Activated naive CD4-positive, alpha-beta T cell treated with anti-CD3 and anti-CD28 coated beads, Interleukin-2, amount 10 ng/mL, durations not matched to agents 7 days and 5 days (primary cell): ENCODE data around the gene TUBA4B.

Experiments
- CTCF ChIA-PET: fragments of 350-600 bp; sonication (Branson Sonifier 250); formaldehyde crosslinking; loops from one replicate; lab custom pipeline; 2021; ENCODE audit warnings: antibody characterized with exemption; lab: Charles Lee
- DNase-seq: peaks from one replicate; pipeline ENCODE4 v3.0.0-alpha.2; 2020
- H3K27ac Mint-ChIP-seq: one replicate; pipeline ENCODE4 v1.8.0; 2021; ENCODE audit warnings: mild to moderate bottlenecking, moderate library complexity, mixed read lengths
- H3K27me3 Mint-ChIP-seq: one replicate; pipeline ENCODE4 v1.8.0; 2021; ENCODE audit warnings: mild to moderate bottlenecking, mixed read lengths
- H3K36me3 Mint-ChIP-seq: one replicate; pipeline ENCODE4 v1.8.0; 2021; ENCODE audit warnings: mixed read lengths
- H3K4me1 Mint-ChIP-seq: one replicate; pipeline ENCODE4 v1.8.0; 2021; ENCODE audit warnings: mixed read lengths
- H3K4me3 Mint-ChIP-seq: one replicate; pipeline ENCODE4 v1.8.0; 2021; ENCODE audit warnings: mild to moderate bottlenecking, moderate library complexity, mixed read lengths
- H3K9me3 Mint-ChIP-seq: one replicate; pipeline ENCODE4 v1.8.0; 2021; ENCODE audit warnings: mixed read lengths

TUBA4B gene

GRCh38 chr2:219223831-219224610, 29.0 kb upstream of the TUBA4B start:
- no peak for DNase-seq
- peaks cover 61% of the 10 kb centered on the region for H3K36me3 Mint-ChIP-seq
- no peaks in the 10 kb centered on the region for H3K9me3 Mint-ChIP-seq

DNA sequence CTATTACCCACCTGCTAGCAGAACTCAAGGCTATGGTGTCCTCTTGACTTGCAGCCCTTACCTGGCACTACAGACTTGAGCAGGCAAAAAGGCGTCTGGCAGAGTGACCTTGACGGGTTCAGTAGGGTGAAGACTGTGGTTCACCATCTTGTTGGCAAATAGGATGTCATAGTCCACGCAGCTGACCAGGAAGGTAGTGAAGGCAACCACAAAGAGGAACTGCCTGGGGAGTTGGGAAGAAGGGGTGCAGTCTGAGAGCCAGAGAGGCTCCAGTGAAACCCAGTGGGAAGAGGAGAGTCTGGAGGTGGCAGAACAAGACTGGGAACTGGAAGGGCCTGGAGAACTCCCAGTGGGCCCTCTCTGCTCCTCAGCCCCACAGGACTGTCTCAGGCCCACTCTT, 27.7 kb upstream of the TUBA4B start:
- no peak for DNase-seq
- Mint-ChIP-seq H3K36me3 (peaks cover 66% of the 10 kb centered on the region), H3K9me3 (no peaks in the 10 kb centered on the region), H3K27ac (peak overlapping the region; percentile 24), H3K4me3 (no peak overlapping the region), H3K4me1 (peaks cover 25% of the 10 kb centered on the region), H3K27me3 (no peaks in the 10 kb centered on the region)
- CTCF ChIA-PET, result no interaction called here

More at GRCh38 chr2:219223831-219224610, 29.0 kb upstream of the TUBA4B start:
- no peak overlapping the region for H3K27ac Mint-ChIP-seq
- H3K27me3 Mint-ChIP-seq, result no peaks in the 10 kb centered on the region
- peaks cover 28% of the 10 kb centered on the region for H3K4me1 Mint-ChIP-seq
- CTCF ChIA-PET, result interaction anchor here (0.7 kb wide), 1 partner anchor 7 kb away, joined by 3 read pairs; no protein-coding TSS in a partner anchor
- no peak overlapping the region for H3K4me3 Mint-ChIP-seq

GRCh38 chr2:219228041-219228910, 24.8 kb upstream of the TUBA4B start:
- DNase-seq, result no peak
- Mint-ChIP-seq H3K4me1 (peaks cover 48% of the 10 kb centered on the region), H3K27ac (peak overlapping the region; percentile 86), H3K9me3 (no peaks in the 10 kb centered on the region), H3K4me3 (peak overlapping the region; percentile 95), H3K36me3 (peaks cover 73% of the 10 kb centered on the region), H3K27me3 (no peaks in the 10 kb centered on the region)
- CTCF ChIA-PET, result interaction anchor here (1.1 to 1.4 kb wide), 3 partner anchors 51 to 71 kb away, joined by 4 to 8 read pairs (median 5); partner anchors contain the start of gene DNAJB2

GRCh38 chr2:219228911-219229304, 24.1 kb upstream of the TUBA4B start:
- no peaks in the 10 kb centered on the region for H3K9me3 Mint-ChIP-seq
- peak overlapping the region; percentile 86 for H3K27ac Mint-ChIP-seq
- peak overlapping the region; percentile 95 for H3K4me3 Mint-ChIP-seq
- H3K4me1 Mint-ChIP-seq, result peaks cover 52% of the 10 kb centered on the region
- H3K27me3 Mint-ChIP-seq, result no peaks in the 10 kb centered on the region
- DNase-seq, result no peak
- CTCF ChIA-PET, result interaction anchor here (1.1 to 2.0 kb wide), 4 partner anchors 23 to 71 kb away, joined by 4 to 12 read pairs (median 5); partner anchors contain the start of gene DNAJB2
- H3K36me3 Mint-ChIP-seq, result peaks cover 74% of the 10 kb centered on the region

DNA sequence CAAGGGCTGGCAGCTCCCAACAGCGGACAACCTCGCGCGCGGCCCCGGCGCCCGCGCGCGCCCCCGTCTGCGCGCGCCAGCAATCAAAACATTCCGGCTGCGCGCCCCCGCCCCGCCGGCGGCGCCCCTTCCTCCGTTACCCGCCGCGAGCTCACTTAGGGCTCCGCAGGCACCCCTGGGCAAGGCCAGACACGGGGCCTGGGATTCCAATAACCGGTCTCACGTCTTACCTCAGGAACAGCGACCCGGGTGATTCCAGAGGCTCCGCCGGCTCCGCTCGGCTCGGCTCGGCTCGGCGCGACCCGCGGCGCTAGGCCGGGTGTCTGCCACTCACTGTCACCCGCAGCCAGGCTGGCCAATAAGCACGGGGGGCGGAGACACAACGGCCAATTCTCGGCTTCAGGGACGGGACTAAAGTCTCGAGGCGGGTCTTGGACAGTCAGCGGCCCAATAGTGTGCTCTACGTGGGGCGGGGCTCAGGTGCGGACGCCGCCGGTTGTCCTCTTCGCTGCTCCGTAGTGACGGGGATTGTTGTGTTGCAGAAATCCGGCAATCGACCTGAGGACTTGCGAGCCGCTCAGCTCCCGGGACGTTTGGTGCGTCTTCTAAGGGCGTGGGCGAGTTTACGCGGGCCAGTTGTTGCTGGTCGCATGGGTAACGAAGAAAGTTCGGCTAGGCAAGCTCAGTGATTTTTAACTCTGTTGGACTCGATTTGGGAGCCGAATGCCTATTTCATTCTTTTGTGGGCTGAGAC, 23.6 kb upstream of the TUBA4B start, which contains the start of the genes ANKZF1 and ATG9A:
Gene ANKZF1, plus strand, starts transcription at position 502 of the 754 bp plus-strand sequence. CDS start 452 bp downstream, outside the sequence.
Gene ATG9A, minus strand, starts transcription at position 332 of the 754 bp plus-strand sequence. CDS start 1,612 bp downstream, outside the sequence.
- peak; percentile 100 for DNase-seq
- H3K27ac Mint-ChIP-seq, result peak within 1 kb of the TSS; percentile 100
- H3K27me3 Mint-ChIP-seq, result no peaks in the 10 kb centered on the region
- peaks cover 54% of the 10 kb centered on the region for H3K4me1 Mint-ChIP-seq
- no peaks in the 10 kb centered on the region for H3K9me3 Mint-ChIP-seq
- peak within 1 kb of the TSS; percentile 95 for H3K4me3 Mint-ChIP-seq
- peaks cover 74% of the 10 kb centered on the region for H3K36me3 Mint-ChIP-seq
- CTCF ChIA-PET, result interaction anchor here (1.1 to 2.0 kb wide), 5 partner anchors 22 to 70 kb away, joined by 4 to 12 read pairs (median 5); partner anchors contain the start of gene DNAJB2

- Mint-ChIP-seq H3K36me3 (peaks cover 71% of the 10 kb centered on the region), H3K4me1 (peaks cover 57% of the 10 kb centered on the region), H3K9me3 (no peaks in the 10 kb centered on the region), H3K27ac (peak overlapping the region; percentile 100), H3K27me3 (no peaks in the 10 kb centered on the region), H3K4me3 (peak overlapping the region; percentile 95)
- CTCF ChIA-PET, result interaction anchor here (0.8 to 2.0 kb wide), 5 partner anchors 15 to 71 kb away, joined by 4 to 12 read pairs (median 5); partner anchors contain the start of genes DNAJB2, GLB1L and STK16
- DNase-seq, result peak; percentile 69
These were observed 22.9 kb upstream of the TUBA4B start for GRCh38 chr2:219230059-219230540.

GRCh38 chr2:219234331-219234730, 18.7 kb upstream of the TUBA4B start:
- DNase-seq, result no peak
- Mint-ChIP-seq H3K4me3 (no peak overlapping the region), H3K4me1 (peaks cover 36% of the 10 kb centered on the region), H3K9me3 (no peaks in the 10 kb centered on the region), H3K36me3 (peaks cover 70% of the 10 kb centered on the region), H3K27ac (no peak overlapping the region), H3K27me3 (no peaks in the 10 kb centered on the region)
- CTCF ChIA-PET, result no interaction called here

DNA sequence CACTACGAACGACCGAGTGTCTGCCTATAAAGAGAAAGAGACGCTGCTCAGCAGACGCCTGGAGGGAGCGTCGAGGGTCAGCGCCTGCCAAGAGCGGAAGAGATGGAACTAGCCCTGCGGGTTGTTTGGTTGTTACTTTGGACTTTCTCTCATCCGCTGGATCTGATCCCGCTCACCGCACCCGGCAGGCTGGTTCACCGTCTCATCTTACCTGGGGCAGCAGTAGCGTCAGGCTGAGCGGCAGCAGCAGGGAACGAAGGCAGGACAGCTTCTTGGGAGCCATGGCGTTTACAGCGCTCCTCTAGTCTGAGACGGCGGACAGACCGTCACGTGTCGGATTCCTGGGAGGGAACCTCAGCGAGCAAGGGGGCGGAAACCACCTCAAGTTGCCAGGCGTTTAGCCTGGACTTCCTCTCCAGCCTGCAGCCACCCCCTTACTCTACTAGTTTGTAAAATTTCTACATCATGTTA, 9.7 kb upstream of the TUBA4B start:
- H3K27ac Mint-ChIP-seq, result peak overlapping the region; percentile 68
- no peaks in the 10 kb centered on the region for H3K27me3 Mint-ChIP-seq
- peaks cover 54% of the 10 kb centered on the region for H3K4me1 Mint-ChIP-seq
- no peaks in the 10 kb centered on the region for H3K9me3 Mint-ChIP-seq
- CTCF ChIA-PET, result interaction anchor here (2.8 kb wide), 1 partner anchor 52 kb away, joined by 20 read pairs; no protein-coding TSS in a partner anchor
- DNase-seq, result no peak
- peaks cover 28% of the 10 kb centered on the region for H3K36me3 Mint-ChIP-seq
- peak overlapping the region; percentile 43 for H3K4me3 Mint-ChIP-seq

DNA sequence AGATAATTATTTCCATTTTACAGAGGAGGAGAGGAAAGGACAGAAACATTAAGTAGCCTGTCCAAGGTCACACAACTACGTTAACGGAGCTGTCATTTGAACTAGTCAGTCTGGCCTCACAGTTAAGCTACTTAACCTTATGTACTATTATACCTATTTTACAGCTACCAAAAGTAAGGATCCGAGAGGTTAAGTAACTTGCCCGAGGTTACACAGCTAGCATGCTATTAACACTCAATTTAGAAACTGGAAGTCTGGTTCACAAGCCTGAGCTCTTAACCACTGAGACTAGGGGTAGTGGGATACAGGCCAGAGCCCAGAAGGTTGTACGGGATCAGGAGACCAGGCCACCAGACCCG, 8.3 kb upstream of the TUBA4B start:
- H3K4me3 Mint-ChIP-seq, result peak overlapping the region; percentile 92

DNA sequence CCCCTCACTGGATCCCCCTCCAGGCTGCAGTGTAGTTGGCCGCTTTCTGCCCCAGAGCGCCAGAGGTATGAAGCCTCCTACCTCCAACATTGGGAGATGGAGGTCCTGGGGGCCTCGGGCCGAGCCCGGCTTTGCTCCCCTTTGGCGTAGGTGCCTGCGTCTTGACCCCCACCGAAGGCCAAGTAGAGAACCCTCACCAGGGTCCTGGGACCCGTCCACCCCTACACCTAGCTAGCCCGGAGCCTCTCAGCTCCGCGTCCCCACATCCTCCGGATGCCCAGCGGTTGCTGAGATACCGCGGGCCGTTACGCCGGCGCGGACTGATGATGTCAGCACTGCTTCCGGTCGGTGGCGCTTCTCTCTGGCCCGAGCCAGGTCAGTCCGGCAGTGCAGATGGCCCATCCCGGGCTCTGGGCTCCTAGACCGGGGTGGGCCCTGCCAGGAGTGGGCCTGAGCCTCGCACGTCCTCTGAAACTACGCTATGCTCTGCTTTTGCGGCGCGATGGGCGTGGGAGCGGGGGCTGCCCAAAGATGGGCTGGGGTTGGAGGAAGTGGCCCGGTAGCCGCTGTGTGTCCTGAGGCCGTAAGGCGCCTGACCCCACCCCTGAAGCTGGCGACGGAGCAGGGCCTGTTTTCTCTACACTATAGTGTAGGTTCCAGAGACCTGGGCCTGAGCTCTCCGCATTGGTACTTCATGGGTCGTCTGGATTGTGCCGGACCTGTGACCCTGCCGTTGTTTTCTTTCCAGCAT, 7.7 kb upstream of the TUBA4B start, which contains the start of the genes GLB1L and STK16:
Gene GLB1L, minus strand, starts transcription at position 297 of the 751 bp plus-strand sequence. CDS start 1,871 bp downstream, outside the sequence.
Gene STK16, plus strand, starts transcription at position 332 of the 751 bp plus-strand sequence. CDS start 521 bp downstream, outside the sequence.
- Mint-ChIP-seq H3K27ac (peak within 1 kb of the TSS; percentile 95), H3K36me3 (peaks cover 43% of the 10 kb centered on the region), H3K27me3 (no peaks in the 10 kb centered on the region), H3K4me3 (peak within 1 kb of the TSS; percentile 92), H3K4me1 (peaks cover 74% of the 10 kb centered on the region), H3K9me3 (no peaks in the 10 kb centered on the region)
- CTCF ChIA-PET, result interaction anchor here (0.5 to 2.8 kb wide), 8 partner anchors 9 to 74 kb away, joined by 3 to 20 read pairs (median 4); partner anchors contain the start of genes TUBA4A and ZFAND2B
- DNase-seq, result peak; percentile 92

More for the DNA sequence above, 8.3 kb upstream of the TUBA4B start:
- no peaks in the 10 kb centered on the region for H3K27me3 Mint-ChIP-seq
- CTCF ChIA-PET, result interaction anchor here (1.0 to 2.8 kb wide), 7 partner anchors 9 to 73 kb away, joined by 3 to 20 read pairs (median 4); partner anchors contain the start of genes TUBA4A and ZFAND2B
- DNase-seq, result no peak
- H3K27ac Mint-ChIP-seq, result peak overlapping the region; percentile 95
- H3K9me3 Mint-ChIP-seq, result no peaks in the 10 kb centered on the region
- H3K4me1 Mint-ChIP-seq, result peaks cover 68% of the 10 kb centered on the region
- peaks cover 38% of the 10 kb centered on the region for H3K36me3 Mint-ChIP-seq

GRCh38 chr2:219245899-219246230, 7.2 kb upstream of the TUBA4B start:
- peak overlapping the region; percentile 92 for H3K4me3 Mint-ChIP-seq
- DNase-seq, result no peak
- no peaks in the 10 kb centered on the region for H3K27me3 Mint-ChIP-seq
- CTCF ChIA-PET, result interaction anchor here (1.8 to 2.8 kb wide), 3 partner anchors 40 to 74 kb away, joined by 4 to 20 read pairs (median 6); partner anchors contain the start of gene ZFAND2B
- peaks cover 49% of the 10 kb centered on the region for H3K36me3 Mint-ChIP-seq
- peaks cover 79% of the 10 kb centered on the region for H3K4me1 Mint-ChIP-seq
- peak overlapping the region; percentile 95 for H3K27ac Mint-ChIP-seq
- H3K9me3 Mint-ChIP-seq, result no peaks in the 10 kb centered on the region

- Mint-ChIP-seq H3K9me3 (no peaks in the 10 kb centered on the region), H3K4me1 (peaks cover 86% of the 10 kb centered on the region), H3K27me3 (no peaks in the 10 kb centered on the region), H3K36me3 (peaks cover 56% of the 10 kb centered on the region), H3K27ac (peak overlapping the region; percentile 95), H3K4me3 (peak overlapping the region; percentile 92)
- CTCF ChIA-PET, result interaction anchor here (1.8 to 3.9 kb wide), 3 partner anchors 40 to 75 kb away, joined by 4 to 29 read pairs (median 6); partner anchors contain the start of gene ZFAND2B
- no peak for DNase-seq
These were observed 6.5 kb upstream of the TUBA4B start for GRCh38 chr2:219246559-219246958.
